GM19035 (cell line): ENCODE data around the gene SULT2A1.
"Not testable (repeated sequence)": the region's sequence is repeated elsewhere in the genome, so short reads cannot be mapped to it uniquely, and the experiment has no call there.

ENCODE experiments used
- ATAC-seq: cut with Tn5 transposase; IDR thresholded peaks from one replicate; pipeline ENCODE4 v1.9.1; 2021; ENCODE audit not compliant: unreplicated experiment

Gene SULT2A1

GRCh38 chr19:47861630-47862029 is 24.5 kb downstream of the SULT2A1 start:
- ATAC-seq = no peak

GRCh38 chr19:47860602-47861297 is 25.4 kb downstream of the SULT2A1 start:
- no peak for ATAC-seq

- ATAC-seq = not testable (repeated sequence)
These were observed 26.3 kb downstream of the SULT2A1 start for GRCh38 chr19:47859838-47860237.

GRCh38 chr19:47858646-47859285 is 27.3 kb downstream of the SULT2A1 start, which contains the start of gene TPRX2:
Gene TPRX2, plus strand, starts transcription at chr19:47859235. Its CDS starts 12 bp downstream, at chr19:47859247.
- ATAC-seq = not testable (repeated sequence)

DNA sequence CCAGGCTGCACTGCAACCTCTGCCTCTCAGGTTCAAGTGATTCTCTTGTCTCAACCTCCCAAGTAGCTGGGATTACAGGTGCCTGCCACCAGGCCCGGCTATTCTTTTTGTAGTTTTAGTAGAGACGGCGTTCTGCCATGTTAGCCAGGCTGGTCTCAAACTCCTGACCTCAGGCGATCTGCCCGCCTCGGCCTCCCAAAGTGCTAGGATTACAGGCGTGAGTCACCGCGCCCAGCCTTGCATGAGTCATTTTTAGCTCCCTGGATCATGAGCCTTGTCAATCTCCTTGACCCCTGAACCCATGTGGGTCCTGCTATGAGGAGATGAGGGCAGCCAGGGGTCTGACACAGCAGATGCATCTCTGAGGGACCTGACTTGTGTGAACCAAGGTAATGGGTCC is 27.9 kb downstream of the SULT2A1 start:
- not testable (repeated sequence) for ATAC-seq

- ATAC-seq = no peak
These were observed 31.7 kb downstream of the SULT2A1 start for GRCh38 chr19:47854459-47854858.

- ATAC-seq = no peak
These were observed 33.1 kb downstream of the SULT2A1 start for GRCh38 chr19:47853003-47853402.

- no peak for ATAC-seq
These were observed 37.2 kb downstream of the SULT2A1 start for GRCh38 chr19:47848823-47849473.

DNA sequence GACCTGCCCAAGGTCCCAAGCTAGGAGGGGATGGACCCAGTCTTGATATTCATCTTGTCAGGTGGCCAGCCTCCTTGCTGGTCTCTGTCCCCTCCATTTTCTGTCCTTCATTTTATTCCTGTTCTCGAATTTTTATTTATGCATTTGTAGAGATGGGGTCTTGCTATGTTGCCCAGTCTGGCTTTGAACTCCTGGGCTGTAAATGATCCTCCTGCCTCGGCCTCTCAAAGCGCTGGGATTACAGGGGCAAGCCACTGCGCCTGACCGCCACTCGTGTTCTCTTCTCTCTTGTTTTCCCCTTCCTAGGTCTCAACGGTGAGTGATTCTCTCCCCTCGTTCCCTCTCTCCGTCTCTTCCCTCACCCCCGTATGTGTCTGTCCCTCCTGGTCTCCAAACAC is 37.7 kb downstream of the SULT2A1 start:
- ATAC-seq = no peak

DNA sequence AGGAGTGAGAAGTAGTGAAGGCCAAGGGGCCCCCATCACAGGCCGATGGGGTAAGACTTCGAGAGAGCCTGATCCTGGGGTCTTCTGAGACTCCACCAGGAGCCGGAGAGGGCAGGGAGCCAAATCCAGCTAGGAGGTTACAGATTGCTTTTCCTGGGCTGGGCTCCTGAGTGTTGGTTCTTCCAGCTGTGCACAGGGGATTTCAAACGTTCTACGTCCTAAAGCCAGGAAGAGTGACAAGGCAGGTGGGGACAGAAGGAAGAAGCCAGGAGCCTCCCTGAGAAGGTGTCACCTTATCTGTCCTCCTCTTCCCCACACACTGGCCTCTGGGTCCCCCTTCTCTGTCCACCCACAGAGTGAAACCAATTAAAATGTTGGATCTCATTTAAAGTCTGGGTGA is 43.2 kb downstream of the SULT2A1 start:
- ATAC-seq = no peak

- no peak for ATAC-seq
These were observed 46.2 kb downstream of the SULT2A1 start for GRCh38 chr19:47839913-47840312.

DNA sequence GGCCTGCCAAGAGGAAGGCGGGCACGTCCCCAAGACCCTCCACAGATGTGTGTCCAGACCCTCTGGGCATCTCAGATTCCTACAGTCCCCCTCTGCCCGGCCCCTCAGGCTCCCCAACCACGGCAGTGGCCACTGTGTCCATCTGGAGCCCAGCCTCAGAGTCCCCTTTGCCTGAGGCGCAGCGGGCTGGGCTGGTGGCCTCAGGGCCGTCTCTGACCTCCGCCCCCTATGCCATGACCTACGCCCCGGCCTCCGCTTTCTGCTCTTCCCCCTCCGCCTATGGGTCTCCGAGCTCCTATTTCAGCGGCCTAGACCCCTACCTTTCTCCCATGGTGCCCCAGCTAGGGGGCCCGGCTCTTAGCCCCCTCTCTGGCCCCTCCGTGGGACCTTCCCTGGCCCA is 46.7 kb downstream of the SULT2A1 start:
- no peak for ATAC-seq

GRCh38 chr19:47836038-47836437 is 50.1 kb downstream of the SULT2A1 start:
- ATAC-seq = no peak

GRCh38 chr19:47832723-47833122 is 53.4 kb downstream of the SULT2A1 start:
- ATAC-seq = no peak

GRCh38 chr19:47826800-47827199 is 59.3 kb downstream of the SULT2A1 start:
- ATAC-seq = no peak

- ATAC-seq = no peak
These were observed 61.7 kb downstream of the SULT2A1 start for GRCh38 chr19:47824396-47824795.

GRCh38 chr19:47821460-47822020 is 64.6 kb downstream of the SULT2A1 start, which contains the start of gene CRX:
Gene CRX, plus strand, starts transcription at chr19:47821937. Its CDS starts 12,507 bp downstream, at chr19:47834444.
- ATAC-seq = no peak
